Upper lobe of right lung (tissue), 1 donor: ENCODE results near the gene KCNT2. TPM values are rescaled to one million over a fixed set of nuclear protein-coding genes. Genes with fewer than 3 reads are reported as not detected.

Source experiments
- ATAC-seq: fragments of 200-7000 bp; cut with Tn5 transposase; one replicate; pipeline ENCODE4 v1.9.1; 2020; ENCODE audit warnings: mild to moderate bottlenecking, moderate library complexity
- DNase-seq: peaks from one replicate; pipeline ENCODE4 v3.0.0-alpha.2; 2020
- H3K27ac ChIP-seq: fragments of 200-600 bp; one replicate; pipeline ENCODE4 v1.8.0; 2022
- H3K27me3 ChIP-seq: fragments of 200-600 bp; one replicate; pipeline ENCODE4 v1.8.0; 2022; ENCODE audit warnings: mild to moderate bottlenecking
- H3K36me3 ChIP-seq: fragments of 200-600 bp; one replicate; pipeline ENCODE4 v1.8.0; 2022
- H3K4me1 ChIP-seq: fragments of 200-600 bp; one replicate; pipeline ENCODE4 v1.8.0; 2022
- H3K4me3 ChIP-seq: fragments of 200-600 bp; one replicate; pipeline ENCODE4 v1.8.0; 2022; ENCODE audit warnings: mild to moderate bottlenecking
- H3K9me3 ChIP-seq: fragments of 200-600 bp; one replicate; pipeline ENCODE4 v1.8.0; 2022
- intact Hi-C: fragments of 100-400 bp; cut with DNase I; formaldehyde crosslinking; loops from one replicate; pipeline ENCODE4 v1.11.0; 2022
- total RNA-seq: library from RNA; stranded (reverse); fragmentation: NEBNext Ultra II Directional; extraction: Animal tissue kit (Norgen Biotek cat#: 25700); gene quantifications from one replicate; pipeline ENCODE4 v1.2.1, GENCODE V29; 2021
- TF ChIP-seq, protein P1 (sequence below): fragments of 200-600 bp; IDR thresholded peaks from one replicate; pipeline ENCODE4 v1.8.0; 2022; ENCODE audit warnings: antibody characterized with exemption
- donor health status: DM: no; HTN: yes; CAD: no; lungs with severe emphysema.

Gene KCNT2
- total RNA-seq, 1 donor from 2014 or later = 8.1 TPM

DNA sequence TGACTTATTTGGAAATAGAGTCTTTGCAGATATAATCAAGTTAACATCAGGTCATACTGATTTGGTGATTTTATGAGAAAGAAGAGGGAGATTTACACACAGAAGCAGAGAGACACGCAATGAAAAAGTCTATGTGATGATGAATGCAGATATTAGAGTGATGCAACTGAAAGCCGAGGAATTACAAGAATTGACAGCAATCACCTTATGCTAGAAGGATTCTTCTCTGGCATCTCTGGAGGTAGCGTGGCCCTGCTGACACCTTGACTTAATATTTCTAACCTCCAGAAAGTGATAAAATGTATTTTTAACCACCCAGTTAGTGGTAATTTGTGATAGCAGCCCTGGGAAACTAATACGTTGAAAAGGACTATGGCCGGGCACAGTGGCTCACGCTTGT lies 29.4 kb upstream of the KCNT2 start:
- DNase-seq (no peak), ATAC-seq (no peak)
- TF ChIP-seq, protein P1, sequence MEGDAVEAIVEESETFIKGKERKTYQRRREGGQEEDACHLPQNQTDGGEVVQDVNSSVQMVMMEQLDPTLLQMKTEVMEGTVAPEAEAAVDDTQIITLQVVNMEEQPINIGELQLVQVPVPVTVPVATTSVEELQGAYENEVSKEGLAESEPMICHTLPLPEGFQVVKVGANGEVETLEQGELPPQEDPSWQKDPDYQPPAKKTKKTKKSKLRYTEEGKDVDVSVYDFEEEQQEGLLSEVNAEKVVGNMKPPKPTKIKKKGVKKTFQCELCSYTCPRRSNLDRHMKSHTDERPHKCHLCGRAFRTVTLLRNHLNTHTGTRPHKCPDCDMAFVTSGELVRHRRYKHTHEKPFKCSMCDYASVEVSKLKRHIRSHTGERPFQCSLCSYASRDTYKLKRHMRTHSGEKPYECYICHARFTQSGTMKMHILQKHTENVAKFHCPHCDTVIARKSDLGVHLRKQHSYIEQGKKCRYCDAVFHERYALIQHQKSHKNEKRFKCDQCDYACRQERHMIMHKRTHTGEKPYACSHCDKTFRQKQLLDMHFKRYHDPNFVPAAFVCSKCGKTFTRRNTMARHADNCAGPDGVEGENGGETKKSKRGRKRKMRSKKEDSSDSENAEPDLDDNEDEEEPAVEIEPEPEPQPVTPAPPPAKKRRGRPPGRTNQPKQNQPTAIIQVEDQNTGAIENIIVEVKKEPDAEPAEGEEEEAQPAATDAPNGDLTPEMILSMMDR = no peak
- no peak overlapping the region for H3K4me3 ChIP-seq
- H3K27ac ChIP-seq = no peak overlapping the region
- intact Hi-C loops = no loop called here
- H3K9me3 ChIP-seq = no peaks in the 10 kb centered on the region
- H3K4me1 ChIP-seq = no peaks in the 10 kb centered on the region
- H3K27me3 ChIP-seq = no peaks in the 10 kb centered on the region
- H3K36me3 ChIP-seq = no peaks in the 10 kb centered on the region

DNA sequence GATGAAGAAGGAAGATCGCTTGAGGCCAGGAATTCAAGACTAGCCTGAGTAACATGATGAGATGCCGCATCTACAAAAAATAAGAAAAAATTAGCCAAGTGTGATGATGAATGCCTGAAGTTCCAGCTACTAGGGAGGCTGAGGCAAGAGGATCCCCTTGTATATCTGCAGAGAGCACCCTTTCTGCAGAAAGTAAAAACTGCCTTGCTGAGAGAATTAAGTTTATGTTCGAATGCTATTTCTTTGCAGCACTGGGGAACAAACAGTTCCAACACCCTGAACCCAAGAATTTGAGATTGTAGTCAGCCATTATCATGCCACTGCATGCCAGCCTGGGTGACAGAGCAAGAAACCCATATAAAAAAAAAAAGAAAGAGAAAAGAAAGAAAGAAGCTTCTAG lies 20.6 kb upstream of the KCNT2 start:
- DNase-seq (no peak), ATAC-seq (no peak)
- H3K36me3 ChIP-seq = no peaks in the 10 kb centered on the region
- no peak overlapping the region for H3K4me3 ChIP-seq
- intact Hi-C loops = no loop called here
- H3K27me3 ChIP-seq = no peaks in the 10 kb centered on the region
- H3K4me1 ChIP-seq = no peaks in the 10 kb centered on the region
- TF ChIP-seq, protein P1 = no peak
- H3K27ac ChIP-seq = no peak overlapping the region
- peaks cover 10% of the 10 kb centered on the region for H3K9me3 ChIP-seq

DNA sequence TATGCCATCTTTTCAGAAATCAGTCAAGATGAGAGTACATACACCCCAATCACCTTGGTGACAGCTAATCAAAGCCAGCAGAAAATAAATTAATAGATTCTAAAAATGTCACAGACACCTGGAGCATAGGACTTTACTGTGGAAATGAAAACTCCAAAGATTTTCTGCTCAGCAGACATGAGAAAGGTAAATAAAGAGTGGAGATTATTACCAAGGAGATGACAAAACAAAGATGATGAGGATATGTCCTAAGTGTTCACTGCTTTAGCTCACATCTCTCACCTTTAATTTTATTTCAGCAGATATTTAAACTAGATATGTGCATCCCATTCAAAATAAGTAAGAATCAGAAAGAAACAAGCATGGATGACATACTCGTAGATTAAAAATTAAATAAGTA lies 14.8 kb upstream of the KCNT2 start:
- intact Hi-C loops = no loop called here
- TF ChIP-seq, protein P1 = no peak
- ATAC-seq (no peak), DNase-seq (no peak)
- Histone ChIP-seq H3K27me3 (no peaks in the 10 kb centered on the region), H3K27ac (no peak overlapping the region), H3K9me3 (no peaks in the 10 kb centered on the region), H3K36me3 (no peaks in the 10 kb centered on the region), H3K4me1 (no peaks in the 10 kb centered on the region), H3K4me3 (no peak overlapping the region)

DNA sequence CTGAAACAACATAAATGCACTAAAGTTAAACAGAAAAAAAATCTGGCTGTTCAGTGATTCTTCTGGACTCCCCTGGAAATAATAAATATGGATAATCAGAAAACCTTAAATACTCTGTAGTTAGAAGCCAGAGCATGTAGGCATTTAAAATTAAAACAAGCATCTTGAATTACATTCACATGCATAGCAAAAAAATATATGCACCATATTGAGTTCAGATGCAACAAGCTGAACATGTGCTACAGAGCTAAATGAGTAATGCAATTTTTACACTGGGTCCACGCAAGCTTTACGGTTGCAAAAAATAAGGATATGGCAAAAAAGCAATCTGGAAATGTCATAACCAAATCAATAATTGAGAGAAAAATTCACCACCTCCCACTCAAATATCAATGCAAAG lies 11.5 kb upstream of the KCNT2 start:
- intact Hi-C loops = no loop called here
- Histone ChIP-seq H3K4me1 (no peaks in the 10 kb centered on the region), H3K36me3 (no peaks in the 10 kb centered on the region), H3K4me3 (no peak overlapping the region), H3K27me3 (no peaks in the 10 kb centered on the region), H3K9me3 (no peaks in the 10 kb centered on the region), H3K27ac (no peak overlapping the region)
- no peak for ATAC-seq
- TF ChIP-seq, protein P1 = no peak
- DNase-seq = no peak

DNA sequence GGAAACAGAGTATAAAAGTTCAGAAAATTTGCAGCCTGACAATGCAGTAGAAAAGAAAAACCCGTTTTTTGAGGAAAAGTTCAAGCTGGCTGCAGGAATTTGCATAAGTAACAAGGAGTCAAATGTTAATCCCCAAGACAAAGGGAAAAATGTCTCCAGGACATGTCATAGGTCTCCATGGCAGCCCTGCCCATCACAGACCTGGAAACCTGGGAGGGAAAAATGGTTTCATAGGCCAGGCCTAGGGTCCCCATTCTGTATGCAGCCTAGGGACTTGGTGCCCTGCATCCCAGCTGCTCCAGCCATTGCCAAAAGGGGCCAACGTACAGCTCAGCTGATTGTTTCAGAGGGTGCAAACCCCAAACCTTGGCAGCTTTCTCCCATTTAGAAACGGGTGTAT lies 3.6 kb upstream of the KCNT2 start:
- no peak overlapping the region for H3K4me3 ChIP-seq
- intact Hi-C loops = no loop called here
- peaks cover 11% of the 10 kb centered on the region for H3K27me3 ChIP-seq
- TF ChIP-seq, protein P1 = no peak
- H3K27ac ChIP-seq = no peak overlapping the region
- ATAC-seq (no peak), DNase-seq (no peak)
- peaks cover 12% of the 10 kb centered on the region for H3K4me1 ChIP-seq
- no peaks in the 10 kb centered on the region for H3K36me3 ChIP-seq
- H3K9me3 ChIP-seq = no peaks in the 10 kb centered on the region

DNA sequence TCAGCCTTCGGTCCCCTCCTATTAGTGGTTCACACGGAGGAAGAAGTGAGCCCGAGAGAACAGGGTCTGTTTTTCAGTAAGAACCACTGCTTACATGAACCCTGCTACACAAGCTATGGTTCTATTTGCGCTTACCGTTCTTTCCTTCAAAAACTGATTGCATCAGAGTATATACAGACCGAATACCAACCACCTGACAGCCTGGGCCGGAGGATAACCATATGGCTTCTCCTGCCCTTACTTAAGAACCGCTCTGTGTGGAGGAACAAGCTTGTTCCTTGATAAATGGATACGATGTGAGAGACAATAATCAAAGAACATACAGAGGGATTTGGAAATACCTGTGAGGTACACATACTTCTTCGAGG lies 1.1 kb upstream of the KCNT2 start:
- Histone ChIP-seq H3K27me3 (peaks cover 11% of the 10 kb centered on the region), H3K4me1 (peaks cover 12% of the 10 kb centered on the region), H3K36me3 (no peaks in the 10 kb centered on the region), H3K4me3 (peak overlapping the region; percentile 55), H3K27ac (peak overlapping the region; percentile 34), H3K9me3 (no peaks in the 10 kb centered on the region)
- DNase-seq (no peak), ATAC-seq (peak; percentile 26)
- intact Hi-C loops = no loop called here
- TF ChIP-seq, protein P1 = no peak
